Measurements from ENCODE around the gene COL6A1. TPM values are rescaled to one million over a fixed set of nuclear protein-coding genes. Genes with fewer than 3 reads are reported as not detected.
"Not testable (repeated sequence)": the region's sequence is repeated elsewhere in the genome, so short reads cannot be mapped to it uniquely, and the experiment has no call there.

Gene COL6A1
- total RNA-seq, 2 donors from 2014 or later, result 3.2 to 4.6 TPM

- Mint-ChIP-seq H3K36me3 (ENCODE audit: low read depth) (no peaks in the 10 kb centered on the region), H3K4me3 (no peak overlapping the region), H3K27me3 (peaks cover 25% of the 10 kb centered on the region), H3K27ac (no peak overlapping the region), H3K4me1 (no peaks in the 10 kb centered on the region)
- no peaks in the 10 kb centered on the region for H3K9me3 ChIP-seq (ENCODE audit: control insufficient read depth, low read length, poor library complexity, severe bottlenecking)
- DNase-seq, result no peak
- no peak for ATAC-seq
These were observed 57.4 kb downstream of the COL6A1 start for GRCh38 chr21:46038871-46039397.

DNA sequence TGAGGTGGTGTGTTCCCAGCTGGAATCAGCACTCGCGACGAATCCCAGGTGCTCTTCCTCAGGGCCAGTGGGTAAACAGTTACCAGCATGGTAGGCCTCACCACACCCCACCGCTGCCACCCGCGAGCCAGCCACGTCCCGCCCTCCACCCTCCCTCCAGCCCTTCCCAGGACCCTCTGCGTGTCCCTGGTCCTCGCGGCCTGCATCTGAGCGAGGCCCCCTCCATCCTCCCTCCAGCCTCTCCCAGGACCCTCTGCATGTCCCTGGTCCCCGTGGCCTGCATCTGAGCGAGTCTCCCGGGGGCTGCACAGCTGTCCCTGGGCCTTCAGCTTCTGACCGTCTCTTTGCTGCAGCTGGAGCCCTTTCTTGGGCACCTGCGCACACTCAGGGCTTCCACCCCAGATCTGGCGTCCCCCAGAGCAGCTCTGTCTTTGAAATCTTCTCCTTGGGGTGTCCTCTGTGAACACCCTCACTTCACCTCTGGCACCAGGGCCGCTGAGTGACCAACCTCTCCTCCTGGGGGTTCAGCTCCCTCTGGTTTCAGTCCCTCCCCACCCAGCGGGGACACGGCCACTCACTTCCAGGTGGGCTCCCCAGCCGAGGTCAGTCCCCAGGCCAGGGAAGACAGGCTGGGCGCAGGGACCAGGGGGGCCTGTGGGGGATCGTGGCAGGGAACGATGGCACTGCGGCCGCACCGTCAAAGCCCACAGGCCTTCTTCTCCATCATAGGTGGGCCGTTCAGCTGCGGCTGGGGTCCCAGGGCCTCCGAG lies 58.5 kb downstream of the COL6A1 start:
- DNase-seq (no peak), ATAC-seq (no peak)
- peaks cover 25% of the 10 kb centered on the region for H3K27me3 Mint-ChIP-seq
- H3K36me3 Mint-ChIP-seq (ENCODE audit: low read depth), result no peaks in the 10 kb centered on the region
- no peak overlapping the region for H3K27ac Mint-ChIP-seq
- H3K4me1 Mint-ChIP-seq, result no peaks in the 10 kb centered on the region
- no peaks in the 10 kb centered on the region for H3K9me3 ChIP-seq (ENCODE audit: control insufficient read depth, low read length, poor library complexity, severe bottlenecking)
- H3K4me3 Mint-ChIP-seq, result no peak overlapping the region

- H3K9me3 ChIP-seq (ENCODE audit: control insufficient read depth, low read length, poor library complexity, severe bottlenecking), result no peaks in the 10 kb centered on the region
- Mint-ChIP-seq H3K27me3 (peaks cover 25% of the 10 kb centered on the region), H3K4me3 (no peak overlapping the region), H3K27ac (no peak overlapping the region), H3K36me3 (ENCODE audit: low read depth) (no peaks in the 10 kb centered on the region), H3K4me1 (no peaks in the 10 kb centered on the region)
- DNase-seq (no peak), ATAC-seq (no peak)
These were observed 59.1 kb downstream of the COL6A1 start for GRCh38 chr21:46040707-46041106.

DNA sequence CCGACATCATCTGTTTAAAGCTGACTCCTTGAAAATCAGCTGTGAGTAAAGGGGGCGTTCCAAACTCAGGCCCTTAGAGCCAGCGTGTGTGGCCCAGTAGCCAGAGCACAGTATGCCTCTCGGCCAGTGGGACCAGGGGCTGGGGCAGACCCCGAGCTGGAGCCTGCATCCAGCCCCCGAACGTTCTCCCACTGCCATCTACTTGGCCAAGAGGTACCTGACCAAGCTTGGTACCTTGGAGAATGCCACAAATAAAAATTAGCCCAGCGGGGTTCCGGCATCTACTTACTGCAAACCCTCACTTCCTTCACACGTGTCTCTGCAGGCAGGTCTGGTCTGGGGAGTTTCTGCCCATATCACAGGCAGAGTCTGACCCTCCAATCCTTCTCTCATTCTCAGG lies 59.6 kb downstream of the COL6A1 start:
- ATAC-seq, result no peak
- H3K36me3 Mint-ChIP-seq (ENCODE audit: low read depth), result no peaks in the 10 kb centered on the region

DNA sequence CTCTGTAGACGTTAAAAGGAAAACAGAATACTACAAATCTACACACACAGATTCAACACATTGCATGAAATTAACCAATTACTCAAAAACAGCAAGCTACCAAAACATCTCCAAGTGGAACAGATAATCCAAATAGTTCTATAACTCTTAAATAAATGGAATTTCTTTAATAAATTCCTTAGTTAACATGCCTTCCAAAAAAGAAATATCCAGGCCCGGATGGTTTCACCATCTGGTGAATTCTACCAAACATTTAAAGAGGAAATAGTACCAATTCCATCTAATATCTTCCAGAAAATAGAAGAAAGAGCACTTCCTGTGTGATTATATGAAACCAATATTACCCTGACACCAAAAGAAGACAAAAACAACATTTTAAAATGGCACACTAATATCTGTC lies 63.6 kb downstream of the COL6A1 start:
- Mint-ChIP-seq H3K27ac (no peak overlapping the region), H3K4me1 (no peaks in the 10 kb centered on the region), H3K4me3 (no peak overlapping the region), H3K27me3 (peaks cover 14% of the 10 kb centered on the region), H3K36me3 (ENCODE audit: low read depth) (no peaks in the 10 kb centered on the region)
- H3K9me3 ChIP-seq (ENCODE audit: control insufficient read depth, low read length, poor library complexity, severe bottlenecking), result no peaks in the 10 kb centered on the region
- ATAC-seq, result no peak
- DNase-seq, result no peak

More for the DNA sequence above, 59.6 kb downstream of the COL6A1 start:
- Mint-ChIP-seq H3K27me3 (peaks cover 25% of the 10 kb centered on the region), H3K4me1 (no peaks in the 10 kb centered on the region), H3K4me3 (no peak overlapping the region), H3K27ac (no peak overlapping the region)
- no peaks in the 10 kb centered on the region for H3K9me3 ChIP-seq (ENCODE audit: control insufficient read depth, low read length, poor library complexity, severe bottlenecking)
- DNase-seq, result no peak

DNA sequence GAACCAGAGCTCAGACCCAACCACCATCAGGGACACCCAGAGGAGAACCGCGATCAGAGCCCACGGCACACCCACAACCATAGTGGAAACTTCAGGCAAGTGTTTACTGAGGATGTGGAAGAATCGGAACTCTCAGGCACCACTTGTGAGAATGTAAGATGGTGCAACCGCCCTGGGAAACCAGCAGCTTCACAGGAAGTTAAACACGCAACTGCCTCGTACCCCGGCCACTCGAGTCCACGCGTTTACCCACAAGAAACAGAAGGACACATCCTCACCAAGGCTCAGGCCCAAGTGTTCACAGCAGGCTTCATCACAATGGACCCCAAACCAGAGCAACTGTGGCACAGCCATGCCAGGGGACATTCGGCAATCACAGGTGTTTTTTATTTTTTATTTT lies 64.9 kb downstream of the COL6A1 start:
- Mint-ChIP-seq H3K4me3 (no peak overlapping the region), H3K4me1 (no peaks in the 10 kb centered on the region), H3K27ac (no peak overlapping the region), H3K36me3 (ENCODE audit: low read depth) (no peaks in the 10 kb centered on the region), H3K27me3 (peaks cover 6% of the 10 kb centered on the region)
- ATAC-seq, result no peak
- DNase-seq, result no peak
- no peaks in the 10 kb centered on the region for H3K9me3 ChIP-seq (ENCODE audit: control insufficient read depth, low read length, poor library complexity, severe bottlenecking)

GRCh38 chr21:46046906-46047305 lies 65.3 kb downstream of the COL6A1 start:
- DNase-seq; H3K4me1 Mint-ChIP-seq; H3K9me3 ChIP-seq (ENCODE audit: control insufficient read depth, low read length, poor library complexity, severe bottlenecking); H3K27me3 Mint-ChIP-seq; ATAC-seq; H3K27ac Mint-ChIP-seq; H3K36me3 Mint-ChIP-seq (ENCODE audit: low read depth); H3K4me3 Mint-ChIP-seq: not testable (repeated sequence)

DNA sequence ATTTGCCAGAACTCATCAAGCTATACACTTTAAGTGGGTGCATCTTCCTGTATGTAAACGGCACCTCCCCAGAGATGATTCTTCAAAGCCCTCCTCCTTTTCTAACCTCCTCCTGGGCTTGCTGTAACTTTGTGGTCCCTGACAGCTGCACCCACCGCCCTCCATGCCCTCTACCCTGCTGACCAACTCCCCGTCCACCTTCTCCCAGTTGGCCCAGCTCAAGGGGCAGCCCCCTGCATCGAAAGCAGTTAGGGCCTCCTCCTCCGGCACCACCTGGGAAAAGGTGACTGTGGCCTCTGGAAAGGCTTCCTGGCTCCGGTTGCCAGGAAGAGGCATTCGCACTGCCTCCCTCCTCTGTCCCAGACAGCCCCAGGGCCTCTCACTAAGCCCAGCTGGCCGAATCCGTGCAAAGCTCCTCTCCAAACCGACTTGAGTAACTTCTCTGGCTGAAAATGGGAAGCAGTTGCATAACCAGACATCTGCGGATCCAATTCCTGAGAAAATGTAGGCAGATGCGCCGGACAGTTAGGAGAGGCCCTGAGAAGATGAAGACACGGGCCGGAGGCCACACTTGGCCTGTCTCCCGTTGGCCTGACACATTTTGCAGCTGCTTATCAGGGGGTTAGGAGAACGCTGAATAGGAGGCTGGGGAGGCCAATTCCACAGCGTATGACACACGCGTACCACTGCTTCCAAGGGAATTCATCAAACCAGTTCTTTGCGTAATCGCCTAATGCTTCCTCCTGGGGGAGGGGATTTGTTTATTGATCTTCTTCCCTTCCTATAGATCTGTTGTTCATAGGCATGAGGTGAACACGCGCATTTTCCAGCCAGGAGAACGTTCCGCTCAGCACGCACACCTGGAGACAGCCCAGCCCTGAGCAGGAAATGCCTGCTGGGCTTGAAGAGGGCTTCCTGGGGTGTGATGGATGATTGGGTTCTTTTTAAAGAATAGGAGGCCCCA lies 67.6 kb downstream of the COL6A1 start:
- ATAC-seq (no peak), DNase-seq (no peak)
- Mint-ChIP-seq H3K27me3 (no peaks in the 10 kb centered on the region), H3K4me1 (no peaks in the 10 kb centered on the region), H3K4me3 (no peak overlapping the region), H3K36me3 (ENCODE audit: low read depth) (no peaks in the 10 kb centered on the region), H3K27ac (no peak overlapping the region)
- no peaks in the 10 kb centered on the region for H3K9me3 ChIP-seq (ENCODE audit: control insufficient read depth, low read length, poor library complexity, severe bottlenecking)

GRCh38 chr21:46049890-46050667 lies 68.5 kb downstream of the COL6A1 start:
- no peak overlapping the region for H3K4me3 Mint-ChIP-seq
- H3K36me3 Mint-ChIP-seq (ENCODE audit: low read depth), result no peaks in the 10 kb centered on the region
- H3K27me3 Mint-ChIP-seq, result no peaks in the 10 kb centered on the region
- H3K27ac Mint-ChIP-seq, result no peak overlapping the region
- H3K9me3 ChIP-seq (ENCODE audit: control insufficient read depth, low read length, poor library complexity, severe bottlenecking), result no peaks in the 10 kb centered on the region
- ATAC-seq (no peak), DNase-seq (no peak)
- H3K4me1 Mint-ChIP-seq, result no peaks in the 10 kb centered on the region

GRCh38 chr21:46050668-46051378 lies 69.3 kb downstream of the COL6A1 start:
- Mint-ChIP-seq H3K4me3 (no peak overlapping the region), H3K4me1 (no peaks in the 10 kb centered on the region), H3K27ac (no peak overlapping the region), H3K27me3 (no peaks in the 10 kb centered on the region), H3K36me3 (ENCODE audit: low read depth) (no peaks in the 10 kb centered on the region)
- DNase-seq (no peak), ATAC-seq (no peak)
- H3K9me3 ChIP-seq (ENCODE audit: control insufficient read depth, low read length, poor library complexity, severe bottlenecking), result no peaks in the 10 kb centered on the region

- Mint-ChIP-seq H3K36me3 (ENCODE audit: low read depth) (no peaks in the 10 kb centered on the region), H3K27ac (no peak overlapping the region), H3K27me3 (no peaks in the 10 kb centered on the region), H3K4me3 (no peak overlapping the region), H3K4me1 (no peaks in the 10 kb centered on the region)
- H3K9me3 ChIP-seq (ENCODE audit: control insufficient read depth, low read length, poor library complexity, severe bottlenecking), result no peaks in the 10 kb centered on the region
- ATAC-seq, result no peak
- DNase-seq, result no peak
These were observed 69.8 kb downstream of the COL6A1 start for GRCh38 chr21:46051379-46051770.

DNA sequence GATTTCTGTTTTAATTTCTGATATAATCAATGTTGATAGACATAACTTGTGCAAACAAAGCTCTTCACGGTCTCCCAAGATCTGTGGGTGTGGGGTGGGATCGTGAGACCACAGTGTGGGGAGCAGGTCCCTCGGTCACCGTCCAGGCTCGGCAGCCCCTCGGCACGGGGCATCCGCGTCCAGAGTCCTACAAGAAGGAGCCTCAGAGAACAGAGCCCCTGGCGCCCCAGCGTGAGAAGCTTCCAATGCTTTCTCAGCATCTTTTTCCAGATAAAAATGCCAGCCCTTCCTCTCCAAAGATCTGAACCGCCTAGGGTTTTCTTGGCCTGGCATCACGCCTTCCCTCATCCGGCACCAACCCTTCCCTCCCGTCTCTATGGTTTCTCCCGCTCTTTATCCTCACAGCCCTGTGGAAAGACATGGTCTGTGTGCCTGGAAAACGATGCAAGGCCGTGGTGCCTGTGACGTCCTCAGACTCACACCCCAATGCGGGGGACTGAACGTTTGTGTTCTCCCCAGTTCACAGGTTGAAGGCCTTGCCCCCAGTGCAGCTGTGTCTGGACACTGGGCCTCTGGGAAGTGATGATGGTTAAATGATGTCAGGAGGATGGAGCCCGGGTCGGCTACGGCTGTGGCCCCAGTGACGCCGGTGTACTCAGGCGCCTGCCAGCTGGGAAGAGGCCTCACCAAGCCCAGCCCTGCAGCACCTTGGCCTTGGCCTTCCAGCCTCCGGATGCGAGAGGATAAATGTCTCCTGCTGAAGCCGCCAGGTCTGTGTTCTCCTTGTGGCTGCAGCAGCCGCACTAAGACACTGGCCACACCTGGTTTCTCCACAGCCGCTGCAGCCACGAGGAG lies 70.5 kb downstream of the COL6A1 start:
- DNase-seq (no peak), ATAC-seq (no peak)
- H3K27ac Mint-ChIP-seq, result no peak overlapping the region
- no peaks in the 10 kb centered on the region for H3K36me3 Mint-ChIP-seq (ENCODE audit: low read depth)
- H3K27me3 Mint-ChIP-seq, result peaks cover 2% of the 10 kb centered on the region
- H3K9me3 ChIP-seq (ENCODE audit: control insufficient read depth, low read length, poor library complexity, severe bottlenecking), result no peaks in the 10 kb centered on the region
- no peak overlapping the region for H3K4me3 Mint-ChIP-seq
- H3K4me1 Mint-ChIP-seq, result no peaks in the 10 kb centered on the region
